OCI-LY1 (cell line): ENCODE results near the gene TANK.

ENCODE experiments used
- CTCF ChIP-seq: fragments of 200-600 bp; sonication (generic), shearing (Covaris generic); IDR thresholded peaks from 2 replicates; pipeline ENCODE4 v1.5.1; 2017; ENCODE audit warnings: mild to moderate bottlenecking, antibody characterized with exemption, low read length, moderate library complexity, mixed read lengths
- EZH2 ChIP-seq: fragments of 200-600 bp; sonication (generic), shearing (Covaris generic); IDR thresholded peaks from 2 replicates; pipeline ENCODE4 v1.8.0; 2017; ENCODE audit warnings: borderline replicate concordance, mixed run types, mild to moderate bottlenecking, antibody characterized with exemption, low read length, moderate library complexity, mixed read lengths

GRCh38 chr2:161128885-161129284 lies 31.3 kb upstream of the TANK start:
- TF ChIP-seq CTCF (no peak), EZH2 (no peak)
